Spleen (tissue), 7 donors: ENCODE measurements around the gene FOXA3.

Experiments
- POLR2A ChIP-seq, 3 donors: fragments of 450-650 bp; IDR thresholded peaks; one replicate each; pipeline ENCODE4 v1.5.1; 2017; ENCODE audit warnings: antibody characterized with exemption in 3 of 3, mild to moderate bottlenecking in 1 of 3
- POLR2AphosphoS5 ChIP-seq, 3 donors: sonication (generic); formaldehyde crosslinking; IDR thresholded peaks; one replicate each; pipeline ENCODE4 v1.5.1; 2017; ENCODE audit warnings: antibody characterized with exemption in 3 of 3
- TF ChIP-seq, protein P1 (sequence below), 11 experiments: fragments of 200-600 bp in 7 of 11; fragments of 450-650 bp in 4 of 11; sonication (generic) in 4 of 11; IDR thresholded peaks in 8 of 11; conservative IDR thresholded peaks in 3 of 11; 1 replicate in 7 of 11; 2 replicates in 4 of 11; pipeline versions ENCODE4 v1.4.0 to v1.8.0; 2016 to 2021; ENCODE audit warnings: antibody characterized with exemption in 11 of 11, inconsistent platforms in 4 of 11, mild to moderate bottlenecking in 1 of 11
- donor health status: DM: no; HTN: no; CAD: no; lungs with moderate emphysema.
- donor health status: DM: no; HTN: no; CAD: no.
- donor health status: DM: no; HTN: no; CAD: no.

DNA sequence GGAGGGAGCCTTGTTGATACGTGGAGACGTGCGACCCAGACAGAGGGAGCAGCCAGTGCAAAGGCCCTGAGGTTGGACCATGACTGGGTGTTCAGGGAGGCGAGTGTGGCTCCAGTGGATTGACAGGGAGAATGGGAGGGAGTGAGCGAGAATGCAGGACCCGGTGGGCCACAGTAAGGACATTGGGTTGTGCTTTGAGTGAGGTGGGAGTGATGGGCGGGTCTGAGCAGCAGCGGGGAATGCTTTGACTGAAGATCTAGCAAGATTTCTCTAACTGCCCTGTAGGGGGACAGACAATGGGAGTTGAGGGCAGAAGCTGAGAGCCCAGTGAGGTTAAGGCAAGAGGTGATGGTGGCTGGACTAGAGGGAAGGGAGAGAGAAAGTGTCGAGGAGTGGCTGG lies 58.2 kb downstream of the FOXA3 start:
- TF ChIP-seq, protein P1, sequence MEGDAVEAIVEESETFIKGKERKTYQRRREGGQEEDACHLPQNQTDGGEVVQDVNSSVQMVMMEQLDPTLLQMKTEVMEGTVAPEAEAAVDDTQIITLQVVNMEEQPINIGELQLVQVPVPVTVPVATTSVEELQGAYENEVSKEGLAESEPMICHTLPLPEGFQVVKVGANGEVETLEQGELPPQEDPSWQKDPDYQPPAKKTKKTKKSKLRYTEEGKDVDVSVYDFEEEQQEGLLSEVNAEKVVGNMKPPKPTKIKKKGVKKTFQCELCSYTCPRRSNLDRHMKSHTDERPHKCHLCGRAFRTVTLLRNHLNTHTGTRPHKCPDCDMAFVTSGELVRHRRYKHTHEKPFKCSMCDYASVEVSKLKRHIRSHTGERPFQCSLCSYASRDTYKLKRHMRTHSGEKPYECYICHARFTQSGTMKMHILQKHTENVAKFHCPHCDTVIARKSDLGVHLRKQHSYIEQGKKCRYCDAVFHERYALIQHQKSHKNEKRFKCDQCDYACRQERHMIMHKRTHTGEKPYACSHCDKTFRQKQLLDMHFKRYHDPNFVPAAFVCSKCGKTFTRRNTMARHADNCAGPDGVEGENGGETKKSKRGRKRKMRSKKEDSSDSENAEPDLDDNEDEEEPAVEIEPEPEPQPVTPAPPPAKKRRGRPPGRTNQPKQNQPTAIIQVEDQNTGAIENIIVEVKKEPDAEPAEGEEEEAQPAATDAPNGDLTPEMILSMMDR (IDR thresholded peaks at IDR 0.05 in 8 of 11, conservative IDR thresholded peaks at IDR 0.05 in 3 of 11): no peak
- TF ChIP-seq POLR2A (IDR thresholded peaks at IDR 0.05) (no peak), POLR2AphosphoS5 (IDR thresholded peaks at IDR 0.05) (no peak)
